CD4-positive, alpha-beta T cell treated with Interleukin-6 at 100 ng/mL for 8 hours (primary cell): ENCODE results near the gene CFAP61.
"Not testable (repeated sequence)": the region's sequence is repeated elsewhere in the genome, so short reads cannot be mapped to it uniquely, and the experiment has no call there.

Source experiments
- DNase-seq: peaks from one replicate; pipeline ENCODE4 v3.0.0-alpha.2; 2020; ENCODE audit warnings: mixed read lengths, low spot score

Gene CFAP61

DNA sequence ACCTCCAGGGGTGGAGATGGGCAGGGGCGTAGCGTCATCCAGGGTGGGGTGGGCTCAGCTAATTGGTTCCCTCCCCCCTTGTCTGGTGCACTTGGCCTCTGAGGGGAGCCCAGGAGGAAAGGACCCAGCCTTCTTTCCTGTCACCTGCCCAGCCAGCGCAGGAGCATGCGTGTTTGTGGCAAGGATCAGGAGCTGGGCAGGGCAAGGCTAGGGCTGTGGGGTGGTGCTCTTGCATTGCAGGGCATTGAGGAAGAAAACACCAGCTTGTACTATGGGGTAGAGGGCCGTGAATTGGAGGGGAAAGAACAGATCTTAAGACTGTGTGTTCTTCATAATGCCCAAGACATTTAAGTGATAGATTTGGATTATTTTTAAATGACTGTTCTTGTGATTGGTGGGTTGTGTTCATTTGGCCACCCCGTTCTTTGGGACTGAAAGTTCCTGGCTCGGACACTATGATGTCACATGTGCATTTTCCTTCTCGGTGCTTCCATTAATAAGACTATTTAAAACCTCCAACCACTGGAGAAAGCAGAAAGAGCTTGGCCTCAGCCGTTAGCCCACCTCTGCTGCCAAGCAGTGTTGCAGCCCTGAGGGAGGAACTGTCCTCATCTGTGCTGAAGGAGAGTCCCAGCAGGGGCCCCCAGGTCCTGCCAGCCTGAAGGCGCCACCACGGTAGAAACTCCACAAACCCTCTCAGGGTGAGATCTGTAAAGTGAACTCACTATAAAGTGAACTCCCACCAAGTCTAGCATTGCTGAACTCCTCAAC lies 179.4 kb downstream of the CFAP61 start:
- no peak for DNase-seq

DNA sequence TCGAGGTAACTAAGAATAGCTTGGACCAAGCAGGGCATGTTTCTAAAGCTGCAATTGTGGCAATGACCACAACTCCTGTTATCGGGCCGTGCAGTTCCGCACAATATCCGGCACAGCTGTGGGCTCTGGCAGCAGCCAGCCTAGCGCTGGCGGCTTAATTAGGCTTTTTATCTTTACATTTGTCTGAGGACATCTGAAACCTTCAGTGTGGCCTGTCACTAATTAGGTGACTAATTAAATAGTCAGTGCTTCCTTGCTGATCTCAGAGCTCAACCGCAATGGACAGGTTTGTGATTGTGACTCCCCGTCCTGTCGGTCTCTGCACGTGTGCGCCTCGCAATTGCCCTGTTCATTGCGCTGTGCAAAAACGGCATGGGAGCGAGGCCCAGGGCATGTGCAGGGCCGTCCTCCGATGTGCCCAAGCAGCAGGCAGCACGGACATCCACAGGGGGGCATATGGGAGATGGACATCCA lies 180.7 kb downstream of the CFAP61 start:
- DNase-seq, result no peak

DNA sequence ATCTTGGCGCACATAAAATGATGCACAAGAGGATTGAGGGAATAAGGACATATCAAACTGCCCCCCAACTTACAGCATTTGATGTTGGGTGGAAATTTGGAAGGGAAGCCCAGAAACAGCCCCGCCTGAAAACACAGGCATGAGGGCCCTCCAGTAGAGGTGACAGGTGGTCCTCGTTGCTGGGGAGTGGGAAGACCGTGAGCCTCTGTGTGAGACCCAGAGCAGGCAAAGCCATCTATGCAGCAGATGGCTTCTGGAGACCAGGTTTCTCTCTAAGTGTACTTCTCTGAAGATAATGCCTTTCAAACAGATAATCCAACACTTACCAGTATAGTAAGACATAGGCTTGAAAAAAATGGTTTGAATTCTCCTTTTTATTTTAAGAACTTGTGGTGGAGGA lies 183.3 kb downstream of the CFAP61 start:
- DNase-seq, result no peak

- DNase-seq, result no peak
Measured at GRCh38 chr20:20237093-20237959, 185.0 kb downstream of the CFAP61 start.

DNA sequence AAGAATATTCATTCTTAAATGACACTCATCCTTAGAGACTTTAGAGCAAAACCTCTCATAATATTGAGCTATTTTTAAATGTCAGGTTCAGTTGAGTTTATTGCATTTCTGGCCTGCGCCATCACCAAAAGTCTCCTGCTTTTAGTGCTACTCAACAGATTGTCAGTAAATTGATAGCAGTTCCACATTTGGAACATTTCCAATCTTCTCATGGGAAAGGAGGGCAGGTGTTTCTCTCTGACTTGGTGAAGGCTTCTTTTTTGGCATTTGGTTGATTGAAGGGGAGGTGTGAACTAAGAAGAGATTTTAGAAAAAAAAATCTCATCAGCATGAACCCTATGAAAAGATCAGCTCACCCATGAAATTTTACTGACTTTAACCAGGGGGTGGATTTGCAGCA lies 189.6 kb downstream of the CFAP61 start:
- DNase-seq, result no peak

- DNase-seq, result not testable (repeated sequence)
Measured at GRCh38 chr20:20244384-20244783, 192.1 kb downstream of the CFAP61 start.

DNA sequence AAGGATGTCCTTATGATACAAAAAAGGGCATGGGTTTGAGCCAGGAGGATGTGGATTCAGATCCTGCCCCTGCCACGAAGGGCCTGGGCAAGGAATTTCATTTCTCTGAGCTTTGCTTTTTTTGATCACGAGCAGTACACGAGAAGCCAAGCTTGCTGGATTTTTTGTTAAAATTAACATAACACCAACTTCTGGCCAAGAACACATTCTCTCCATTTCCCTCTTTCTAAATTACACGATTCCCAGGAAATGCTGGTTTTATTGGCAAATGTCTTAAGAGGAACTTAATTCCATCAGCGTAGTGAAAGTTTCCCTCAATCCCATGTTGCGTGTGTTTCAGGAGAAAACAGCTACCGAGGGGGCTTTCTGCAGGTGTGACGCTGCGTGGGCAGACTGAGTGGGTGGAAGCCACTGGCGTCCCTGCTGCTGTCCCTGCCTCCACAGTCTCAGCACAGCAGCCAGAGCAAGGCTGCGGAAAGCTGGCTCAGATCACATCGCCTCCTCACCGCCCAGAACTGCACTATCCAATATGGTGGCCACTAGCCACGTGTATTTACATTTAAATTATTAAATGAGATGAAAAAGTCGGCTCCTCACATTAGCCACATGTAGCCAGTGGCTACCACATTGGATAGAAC lies 194.8 kb downstream of the CFAP61 start:
- no peak for DNase-seq

DNA sequence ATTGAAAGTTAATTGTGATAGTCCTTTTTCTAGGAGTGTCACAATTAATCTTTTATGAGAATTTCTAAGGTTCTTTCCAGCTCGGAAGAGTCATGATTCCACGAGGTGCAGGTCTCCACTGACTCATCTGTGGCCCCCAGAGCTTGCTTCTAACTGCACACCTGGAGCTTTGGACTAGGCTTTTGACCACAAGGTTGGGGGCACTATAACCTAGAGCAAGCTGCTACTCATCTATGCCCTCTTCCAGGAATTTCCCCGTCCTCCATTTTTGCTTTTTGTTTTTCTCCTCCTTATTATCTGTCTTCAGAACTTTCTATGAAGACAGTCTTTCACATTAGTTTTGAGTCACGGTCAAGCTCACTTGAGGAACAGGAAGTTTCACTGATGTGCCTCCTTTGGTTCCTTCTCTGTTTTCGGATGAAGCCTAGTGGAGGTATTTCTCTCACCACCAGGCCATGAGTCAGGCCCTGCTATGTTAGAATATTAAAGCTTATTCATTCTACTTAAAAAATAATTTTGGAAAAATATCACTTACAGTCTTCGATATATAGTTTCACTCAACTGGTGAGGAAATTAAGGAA lies 196.4 kb downstream of the CFAP61 start:
- no peak for DNase-seq

- DNase-seq, result no peak
Measured at GRCh38 chr20:20251317-20251716, 199.0 kb downstream of the CFAP61 start.

GRCh38 chr20:20251836-20252235 lies 199.5 kb downstream of the CFAP61 start:
- DNase-seq, result no peak

DNA sequence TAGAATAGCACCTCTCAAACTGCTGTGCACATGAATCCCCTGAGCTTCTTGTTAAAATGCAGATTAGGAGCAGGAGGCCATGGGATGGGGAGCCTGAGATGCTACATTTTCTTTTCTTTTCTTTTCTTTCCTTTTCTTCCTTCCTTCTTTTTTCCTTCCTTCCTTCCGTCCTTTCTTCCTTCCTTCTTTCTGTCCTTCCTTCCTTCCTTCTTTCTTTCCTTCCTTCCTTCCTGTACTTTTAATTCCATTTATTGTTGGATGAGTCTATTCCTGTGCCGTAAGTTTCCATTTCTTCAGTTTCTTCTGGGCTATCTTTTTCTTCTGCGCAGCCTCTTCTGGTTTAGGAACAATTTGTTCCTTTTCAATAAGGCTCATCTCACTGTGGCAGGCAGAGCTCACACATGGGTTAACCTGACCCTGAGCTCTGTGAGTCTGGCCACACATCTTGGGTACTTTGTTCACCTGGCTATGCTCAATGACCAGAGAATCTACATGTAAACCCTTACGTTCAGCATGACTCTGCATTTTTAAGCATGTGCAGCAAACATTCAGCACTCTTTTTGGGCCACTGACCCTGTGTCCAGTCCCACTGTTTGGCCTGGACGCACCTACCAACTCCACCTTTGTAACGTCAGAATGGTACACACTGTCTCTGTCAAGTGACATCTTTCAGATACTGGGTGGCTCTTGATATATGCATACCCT lies 200.9 kb downstream of the CFAP61 start:
- DNase-seq, result no peak

- no peak for DNase-seq
Measured at GRCh38 chr20:20253744-20254330, 201.5 kb downstream of the CFAP61 start.

- no peak for DNase-seq
Measured at GRCh38 chr20:20255099-20255498, 202.8 kb downstream of the CFAP61 start.

GRCh38 chr20:20259533-20259932 lies 207.2 kb downstream of the CFAP61 start:
- no peak for DNase-seq

DNA sequence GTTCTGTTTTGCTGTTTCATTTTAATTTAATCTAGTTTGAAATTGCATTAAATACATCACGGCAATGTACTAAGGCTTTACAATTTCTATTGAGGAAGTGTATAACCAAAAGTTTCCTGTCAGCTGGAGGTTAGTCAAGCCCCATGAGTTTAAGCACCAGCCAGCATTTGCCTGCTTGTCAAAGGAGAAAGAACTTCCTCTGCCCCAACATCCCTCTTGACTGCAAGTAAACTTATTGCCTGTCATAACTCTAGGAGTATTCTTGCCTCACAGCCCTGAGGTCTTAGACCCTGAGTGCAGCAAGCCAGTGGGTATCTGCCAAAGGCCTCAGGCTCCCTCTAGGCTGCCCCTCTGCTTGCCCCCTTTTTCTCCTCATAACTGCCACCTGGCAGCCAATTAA lies 208.8 kb downstream of the CFAP61 start:
- no peak for DNase-seq

- no peak for DNase-seq
Measured at GRCh38 chr20:20265210-20265609, 212.9 kb downstream of the CFAP61 start.

- no peak for DNase-seq
Measured at GRCh38 chr20:20266552-20266951, 214.2 kb downstream of the CFAP61 start.

GRCh38 chr20:20267685-20268370 lies 215.5 kb downstream of the CFAP61 start:
- no peak for DNase-seq

- no peak for DNase-seq
Measured at GRCh38 chr20:20271271-20271670, 218.9 kb downstream of the CFAP61 start.

GRCh38 chr20:20272686-20273085 lies 220.4 kb downstream of the CFAP61 start:
- no peak for DNase-seq

DNA sequence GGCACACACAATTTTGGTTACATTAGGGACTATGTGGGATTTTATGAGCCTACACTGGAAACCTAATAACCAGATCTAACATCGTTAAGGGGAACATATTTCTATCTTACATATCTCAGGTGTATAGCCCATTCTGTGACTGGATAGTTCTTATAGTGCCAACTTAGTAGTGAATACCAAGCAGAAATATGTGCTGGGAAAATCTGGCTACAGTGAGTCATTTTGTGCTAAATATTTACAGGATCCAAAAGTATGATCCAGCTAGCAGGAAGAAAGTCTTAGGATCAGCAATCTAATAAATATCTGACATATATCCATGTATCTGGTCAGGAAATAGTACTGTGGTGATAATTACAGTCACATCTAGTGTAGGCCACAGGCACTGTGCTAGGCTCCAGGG lies 221.0 kb downstream of the CFAP61 start:
- DNase-seq, result no peak
